ENCODE results near the gene FMNL1.

DNA sequence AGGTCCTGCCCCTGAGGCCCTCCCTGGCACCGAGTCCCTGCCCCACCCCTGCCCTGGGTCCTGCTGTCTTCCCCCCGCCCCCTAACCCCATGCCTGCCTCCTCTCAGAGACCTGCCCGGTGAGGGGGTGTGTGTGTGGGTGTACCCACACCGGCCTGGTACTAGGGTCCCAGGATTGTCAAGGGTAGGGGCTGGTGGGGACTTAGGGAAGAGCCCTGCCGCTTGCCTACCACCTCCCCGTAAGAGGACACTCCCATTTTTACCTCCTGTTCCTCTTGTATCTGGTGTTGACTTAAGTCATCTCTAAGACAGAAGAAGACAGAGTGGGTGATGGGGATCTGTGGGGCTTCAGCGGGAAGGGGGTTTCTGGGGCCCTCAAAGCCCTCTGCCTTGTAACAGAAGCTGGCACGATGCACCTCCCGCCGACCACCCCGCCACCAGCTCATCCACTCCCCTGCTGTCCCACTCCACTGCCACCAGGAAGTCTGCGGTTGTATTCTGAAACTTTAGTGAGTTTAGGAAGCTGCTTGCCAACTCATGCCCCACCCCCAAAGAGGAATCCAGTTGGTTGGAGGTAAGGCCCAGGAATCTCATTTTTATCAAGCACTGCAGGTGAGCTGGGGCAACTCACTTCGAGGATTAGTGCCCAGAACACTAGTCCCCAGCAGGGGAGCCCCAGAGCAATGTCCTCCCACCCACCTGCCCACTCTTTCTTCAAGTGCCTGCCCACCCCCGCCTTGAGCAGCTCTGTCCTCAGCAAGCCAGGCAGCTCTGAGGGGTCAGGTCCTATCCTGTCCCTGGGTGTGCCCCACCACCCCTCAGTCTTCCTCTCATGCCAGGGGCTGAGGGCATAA lies 34.7 kb downstream of the FMNL1 start:
- TF ChIP-seq, protein P1, sequence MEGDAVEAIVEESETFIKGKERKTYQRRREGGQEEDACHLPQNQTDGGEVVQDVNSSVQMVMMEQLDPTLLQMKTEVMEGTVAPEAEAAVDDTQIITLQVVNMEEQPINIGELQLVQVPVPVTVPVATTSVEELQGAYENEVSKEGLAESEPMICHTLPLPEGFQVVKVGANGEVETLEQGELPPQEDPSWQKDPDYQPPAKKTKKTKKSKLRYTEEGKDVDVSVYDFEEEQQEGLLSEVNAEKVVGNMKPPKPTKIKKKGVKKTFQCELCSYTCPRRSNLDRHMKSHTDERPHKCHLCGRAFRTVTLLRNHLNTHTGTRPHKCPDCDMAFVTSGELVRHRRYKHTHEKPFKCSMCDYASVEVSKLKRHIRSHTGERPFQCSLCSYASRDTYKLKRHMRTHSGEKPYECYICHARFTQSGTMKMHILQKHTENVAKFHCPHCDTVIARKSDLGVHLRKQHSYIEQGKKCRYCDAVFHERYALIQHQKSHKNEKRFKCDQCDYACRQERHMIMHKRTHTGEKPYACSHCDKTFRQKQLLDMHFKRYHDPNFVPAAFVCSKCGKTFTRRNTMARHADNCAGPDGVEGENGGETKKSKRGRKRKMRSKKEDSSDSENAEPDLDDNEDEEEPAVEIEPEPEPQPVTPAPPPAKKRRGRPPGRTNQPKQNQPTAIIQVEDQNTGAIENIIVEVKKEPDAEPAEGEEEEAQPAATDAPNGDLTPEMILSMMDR (IDR thresholded peaks at IDR 0.05), result no peak
- TF ChIP-seq POLR2A (IDR thresholded peaks at IDR 0.05), result no peak
